Activated T-cell treated with anti-CD3 and anti-CD28 coated beads, Interleukin-2, amount 50 U/mL, for 1 hour (primary cell): ENCODE measurements around the gene ANO9.
"Not testable (repeated sequence)": the region's sequence is repeated elsewhere in the genome, so short reads cannot be mapped to it uniquely, and the experiment has no call there.

Source experiments
- DNase-seq: peaks from one replicate; pipeline ENCODE4 v3.0.0-alpha.2; 2020

Gene ANO9

DNA sequence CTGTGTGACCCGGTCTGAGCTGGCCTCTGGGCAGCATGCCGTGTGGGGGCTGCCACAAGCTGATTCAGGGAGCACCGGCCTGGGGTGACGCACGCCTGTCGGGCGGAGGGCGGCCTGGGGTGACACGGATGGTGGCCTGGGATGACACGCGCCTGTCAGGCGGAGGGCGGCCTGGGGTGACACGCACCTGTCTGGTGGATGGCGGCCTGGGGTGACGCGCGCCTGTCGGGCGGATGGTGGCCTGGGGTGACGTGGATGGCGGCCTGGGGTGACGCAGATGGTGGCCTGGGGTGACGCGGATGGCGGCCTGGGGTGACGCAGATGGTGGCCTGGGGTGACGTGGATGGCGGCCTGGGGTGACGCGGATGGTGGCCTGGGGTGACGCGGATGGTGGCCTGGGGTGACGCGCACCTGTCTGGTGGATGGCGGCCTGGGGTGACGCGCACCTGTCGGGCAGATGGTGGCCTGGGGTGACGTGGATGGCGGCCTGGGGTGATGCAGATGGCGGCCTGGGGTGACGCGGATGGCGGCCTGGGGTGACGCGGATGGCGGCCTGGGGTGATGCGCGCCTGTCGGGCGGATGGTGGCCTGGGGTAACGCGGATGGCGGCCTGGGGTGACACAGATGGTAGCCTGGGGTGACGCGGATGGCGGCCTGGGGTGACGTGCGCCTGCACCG is 29.8 kb upstream of the ANO9 start:
- no peak for DNase-seq

GRCh38 chr11:469684-470560 is 28.1 kb upstream of the ANO9 start:
- no peak for DNase-seq

DNA sequence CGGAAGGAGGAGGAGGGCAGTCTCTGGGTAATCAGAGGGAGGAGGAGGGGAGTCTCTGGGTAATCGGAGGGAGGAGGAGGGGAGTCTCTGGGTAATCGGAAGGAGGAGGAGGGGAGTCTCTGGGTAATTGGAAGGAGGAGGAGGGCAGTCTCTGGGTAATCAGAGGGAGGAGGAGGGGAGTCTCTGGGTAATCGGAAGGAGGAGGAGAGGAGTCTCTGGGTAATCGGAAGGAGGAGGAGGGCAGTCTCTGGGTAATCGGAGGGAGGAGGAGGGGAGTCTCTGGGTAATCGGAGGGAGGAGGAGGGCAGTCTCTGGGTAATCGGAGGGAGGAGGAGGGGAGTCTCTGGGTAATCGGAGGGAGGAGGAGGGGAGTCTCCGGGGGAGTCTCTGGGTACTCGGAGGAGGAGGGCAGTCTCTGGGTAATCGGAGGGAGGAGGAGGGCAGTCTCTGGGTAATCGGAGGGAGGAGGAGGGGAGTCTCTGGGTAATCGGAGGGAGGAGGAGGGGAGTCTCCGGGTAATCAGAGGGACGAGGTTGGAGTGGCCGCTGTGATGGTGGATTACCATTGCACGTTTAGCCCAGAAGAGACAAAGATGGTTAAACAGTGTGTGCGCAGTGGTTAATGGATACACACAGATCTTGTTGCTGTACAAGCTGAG is 27.3 kb upstream of the ANO9 start:
- not testable (repeated sequence) for DNase-seq

GRCh38 chr11:468493-468892 is 26.7 kb upstream of the ANO9 start:
- DNase-seq = no peak

DNA sequence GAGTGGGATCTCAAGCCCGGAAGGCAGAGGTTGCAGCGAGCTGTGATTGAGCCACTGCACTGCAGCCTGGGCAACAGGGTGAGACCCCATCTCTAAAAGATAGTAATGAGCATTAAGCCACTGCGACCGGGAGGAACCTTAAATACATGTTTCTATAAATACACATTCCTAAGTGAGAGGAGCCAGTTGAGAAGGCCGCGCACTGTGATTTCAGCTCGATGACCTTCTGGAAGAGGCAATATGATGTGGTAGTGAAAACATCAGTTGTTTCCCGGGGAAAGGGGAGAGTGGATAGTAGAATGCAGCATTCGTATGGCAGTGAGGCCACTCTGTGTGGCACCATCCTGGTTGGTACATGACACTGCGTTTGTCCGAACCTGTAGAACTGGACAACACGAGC is 26.2 kb upstream of the ANO9 start:
- no peak for DNase-seq

GRCh38 chr11:465896-466530 is 24.2 kb upstream of the ANO9 start:
- no peak for DNase-seq

- no peak for DNase-seq
Observed at GRCh38 chr11:464316-464715, 22.5 kb upstream of the ANO9 start.

- no peak for DNase-seq
Observed at GRCh38 chr11:462107-462890, 20.5 kb upstream of the ANO9 start.

GRCh38 chr11:461626-462025 is 19.8 kb upstream of the ANO9 start:
- DNase-seq = no peak

- no peak for DNase-seq
Observed at GRCh38 chr11:460331-461199, 18.8 kb upstream of the ANO9 start.

DNA sequence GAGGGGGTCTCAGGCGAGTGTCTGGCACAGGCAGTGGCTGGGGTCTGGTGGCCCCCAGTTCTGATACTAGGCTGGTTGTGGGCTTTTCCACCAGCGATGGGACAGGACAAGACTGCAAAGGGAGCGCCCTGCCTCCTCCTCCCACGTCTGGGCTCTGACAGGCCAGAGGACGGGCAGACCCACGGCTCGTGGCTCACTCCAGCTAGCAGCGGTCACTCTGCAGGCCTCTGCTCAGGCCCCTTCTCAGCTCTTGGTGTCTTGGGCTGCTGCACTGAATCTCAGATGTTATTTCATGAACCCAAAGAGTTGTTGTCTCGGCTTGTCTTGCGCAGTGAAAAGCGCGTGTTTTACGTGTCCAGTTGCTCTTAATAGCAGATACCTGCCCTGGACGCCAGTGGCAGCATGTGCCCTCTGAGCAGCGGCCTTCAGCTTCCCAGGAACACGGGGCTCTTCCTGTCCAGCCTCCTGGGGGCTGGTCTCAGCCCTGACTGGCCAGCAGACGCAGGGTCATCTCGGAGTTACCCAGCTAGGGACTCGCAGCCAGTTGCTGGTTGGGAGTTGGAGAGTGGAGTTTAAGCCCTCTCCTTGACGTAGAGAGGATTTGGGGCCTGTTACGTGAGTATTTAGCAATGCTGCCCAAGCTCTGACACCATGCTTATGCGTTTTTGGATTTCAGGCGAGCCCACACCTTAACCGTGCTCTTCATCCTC is 17.9 kb upstream of the ANO9 start:
- DNase-seq = no peak

DNA sequence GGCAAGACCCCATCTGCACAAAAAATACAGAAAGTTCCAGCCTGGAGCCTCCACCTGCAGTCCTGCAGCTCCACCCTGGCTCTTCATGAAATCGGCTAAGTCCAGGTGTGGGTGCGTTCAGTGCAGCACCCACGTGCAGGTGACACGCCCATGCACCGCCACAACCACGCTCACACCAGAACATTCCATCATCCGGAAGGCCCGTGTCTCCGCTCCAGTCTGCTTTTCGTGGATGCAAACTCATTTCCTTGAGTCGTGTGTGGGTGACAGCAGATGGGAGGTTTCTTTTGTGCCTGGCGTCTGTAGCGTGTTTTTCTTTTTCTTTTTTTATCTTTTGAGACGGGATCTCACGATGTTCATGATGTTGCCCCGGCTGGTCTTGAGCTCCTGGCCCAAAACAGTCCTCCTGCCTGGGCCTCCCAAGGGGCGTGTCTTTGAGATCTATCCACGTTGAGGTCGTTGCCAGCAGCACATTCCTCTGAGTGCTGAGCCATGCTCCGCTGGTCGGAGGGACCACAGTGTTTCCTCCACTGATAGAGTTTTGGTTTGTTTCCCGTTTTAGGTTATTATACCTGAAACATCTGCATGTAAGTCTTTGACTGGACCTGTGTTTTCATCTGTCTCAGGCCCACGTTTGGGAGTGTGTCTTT is 15.4 kb upstream of the ANO9 start:
- no peak for DNase-seq

GRCh38 chr11:456533-456932 is 14.7 kb upstream of the ANO9 start:
- peak; percentile 38 for DNase-seq

- no peak for DNase-seq
Observed at GRCh38 chr11:455566-456147, 13.8 kb upstream of the ANO9 start.

- no peak for DNase-seq
Observed at GRCh38 chr11:454801-455565, 13.2 kb upstream of the ANO9 start.

DNA sequence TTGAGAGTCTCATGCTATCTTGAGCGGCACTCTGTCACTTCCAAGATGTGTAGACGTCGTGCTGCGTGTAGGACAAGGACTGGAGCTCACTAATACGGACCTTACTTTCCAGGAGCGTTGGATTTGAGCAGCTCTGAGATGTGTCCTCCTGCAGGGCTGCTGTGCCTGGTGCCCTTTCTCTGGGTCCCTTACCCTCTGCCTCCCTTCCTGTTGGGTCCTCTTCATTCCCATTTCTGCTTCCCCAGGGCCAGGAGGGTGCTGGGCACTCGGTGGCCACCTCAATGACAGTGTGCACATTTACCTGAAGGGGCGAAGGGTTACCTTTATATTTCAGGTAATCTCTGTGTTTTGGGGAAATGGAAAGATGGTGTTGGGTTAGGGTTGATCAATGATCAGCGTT is 12.2 kb upstream of the ANO9 start:
- no peak for DNase-seq

DNA sequence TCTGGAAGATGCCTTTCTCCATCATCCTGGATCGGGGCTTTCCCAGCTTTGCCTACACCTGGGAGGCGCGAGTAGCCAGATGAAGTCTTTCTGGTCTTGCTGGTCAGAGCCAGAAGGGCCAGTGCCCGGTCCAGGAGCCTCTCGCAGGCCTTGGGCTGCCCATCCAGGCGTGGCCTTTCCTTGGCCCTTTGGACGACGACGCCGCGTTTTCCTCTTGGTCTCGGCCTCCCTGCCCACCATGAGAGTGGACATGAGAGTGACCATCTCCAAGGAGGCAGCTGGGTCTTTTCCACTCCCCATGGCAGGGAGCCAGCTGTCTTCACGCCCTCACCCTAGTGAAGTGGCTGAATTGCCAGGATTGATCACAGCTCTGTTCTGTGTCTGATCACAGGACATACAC is 11.8 kb upstream of the ANO9 start:
- DNase-seq = no peak

DNA sequence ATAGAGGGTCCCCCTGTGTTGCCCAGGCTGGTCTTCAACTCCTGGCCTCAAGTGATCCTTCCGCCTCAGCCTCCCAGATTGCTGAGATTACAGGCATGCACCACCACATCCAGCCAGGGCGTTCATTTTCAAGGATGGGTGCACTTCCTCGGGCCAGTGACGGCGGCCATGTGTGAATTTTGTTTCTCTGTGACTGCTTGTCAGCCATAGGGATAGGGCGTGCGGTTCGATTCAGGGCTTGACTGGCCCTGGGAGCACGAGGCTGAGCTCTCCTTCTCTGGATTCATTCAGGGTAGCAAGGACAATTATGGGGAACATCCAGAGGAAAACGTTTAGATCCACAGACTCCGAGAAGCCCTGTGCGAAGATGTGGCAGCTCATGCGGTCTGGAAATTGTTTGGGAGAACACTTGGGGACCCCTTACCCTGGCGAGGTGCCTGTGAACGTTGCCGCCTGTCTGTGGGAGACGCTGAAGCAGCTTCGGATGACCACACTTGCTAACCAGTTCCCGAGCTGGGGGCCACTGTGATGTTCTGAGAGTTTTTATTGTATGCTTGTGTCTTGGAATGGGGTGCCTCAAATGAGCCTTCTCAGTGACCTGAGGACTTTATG is 11.2 kb upstream of the ANO9 start:
- DNase-seq = no peak
